Astrocyte of the hippocampus (primary cell): ENCODE results near the gene FEM1A.

Source experiments
- DNase-seq: peaks from one replicate; pipeline ENCODE4 v3.0.0; 2011; ENCODE audit warnings: low read depth, low spot score

The FEM1A gene

DNA sequence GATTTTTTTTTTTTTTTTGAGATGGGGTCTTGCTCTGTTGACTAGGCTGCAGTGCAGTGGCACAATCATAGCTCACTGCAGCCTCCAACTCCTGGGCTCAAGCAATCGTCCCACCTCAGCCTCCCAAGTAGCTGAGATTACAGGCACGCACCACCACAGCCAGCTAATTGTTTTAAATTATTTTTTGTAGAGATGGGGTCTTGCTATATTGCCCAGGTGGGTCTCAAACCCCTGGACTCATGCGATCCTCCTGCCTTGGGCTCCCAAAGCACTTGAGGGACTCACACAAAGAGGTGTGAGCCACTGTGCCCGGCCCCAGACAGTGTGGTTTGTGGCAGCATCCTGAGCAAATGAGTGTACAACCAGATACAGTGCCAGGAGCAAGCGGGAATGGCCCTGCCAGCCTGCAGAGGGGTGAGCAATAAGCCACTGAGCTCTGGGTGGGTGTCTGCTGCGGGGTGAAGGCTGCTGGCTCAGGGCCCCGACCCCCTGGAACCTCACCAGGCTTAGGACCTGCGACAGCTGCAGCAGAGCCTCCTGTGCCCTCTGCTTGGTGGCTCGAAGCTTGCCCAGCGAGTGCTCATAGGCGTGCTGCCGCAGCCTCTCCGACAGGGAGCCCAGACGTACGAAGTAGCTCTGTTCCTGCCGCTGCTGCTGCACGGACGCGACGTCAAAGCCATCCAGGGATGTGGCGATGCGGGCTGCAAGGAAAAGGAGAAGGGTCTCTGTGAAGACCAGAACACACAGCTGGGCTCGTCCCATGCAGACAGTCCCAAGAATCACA is 55.8 kb downstream of the FEM1A start:
- no peak for DNase-seq

GRCh38 chr19:4849019-4849418 is 57.5 kb downstream of the FEM1A start:
- no peak for DNase-seq
